Keratinocyte (primary cell): Measurements from ENCODE around the gene TBX18. TPM values are rescaled to one million over a fixed set of nuclear protein-coding genes. Genes with fewer than 3 reads are reported as not detected.

ENCODE experiments used
- DNase-seq: peaks from one replicate; pipeline ENCODE4 v3.0.0-alpha.2; 2011; ENCODE audit warnings: low read depth, missing footprints, low spot score
- FAIRE-seq: peaks from 2 replicates; lab custom pipeline; 2011; peaks lifted over from hg19 to GRCh38; lab: Jason Lieb, UNC
- H2AFZ ChIP-seq: 2 replicates; pipeline ENCODE4 v1.6.0; 2012; ENCODE audit warnings: low read length, control low read depth, inconsistent platforms; ENCODE audit not compliant: control insufficient read depth
- H3K27ac ChIP-seq: 2 replicates; pipeline ENCODE4 v1.5.1; 2011; ENCODE audit warnings: low read length; ENCODE audit not compliant: control insufficient read depth, insufficient read depth
- H3K27me3 ChIP-seq: 3 replicates; pipeline ENCODE4 v1.6.0; 2011; ENCODE audit warnings: low read length; ENCODE audit not compliant: control insufficient read depth, insufficient read depth; ENCODE audit errors: extremely low read depth
- H3K36me3 ChIP-seq, 2 experiments: 2 replicates in 1 of 2; 3 replicates in 1 of 2; pipeline ENCODE4 v1.5.1; 2011; ENCODE audit warnings: low read length in 2 of 2, mild to moderate bottlenecking in 1 of 2; ENCODE audit not compliant: control insufficient read depth in 2 of 2, insufficient read depth in 2 of 2; ENCODE audit errors: extremely low read depth in 1 of 2
- H3K4me1 ChIP-seq: 3 replicates; pipeline ENCODE4 v1.5.1; 2011; ENCODE audit warnings: low read length; ENCODE audit not compliant: control insufficient read depth, insufficient read depth; ENCODE audit errors: extremely low read depth
- H3K4me2 ChIP-seq: 3 replicates; pipeline ENCODE4 v1.6.0; 2011; ENCODE audit warnings: low read depth, low read length; ENCODE audit not compliant: control insufficient read depth, insufficient read depth; ENCODE audit errors: extremely low read depth
- H3K4me3 ChIP-seq, 3 experiments: fragments of 200-600 bp in 1 of 3; sonication (generic) in 1 of 3; 2 replicates in 2 of 3; 3 replicates in 1 of 3; pipeline ENCODE4 v1.5.1; 2011 to 2016; ENCODE audit warnings: low read length in 3 of 3, mild to moderate bottlenecking in 3 of 3, control low read depth in 2 of 3, inconsistent platforms in 1 of 3, low read depth in 1 of 3, mixed read lengths in 1 of 3, mixed run types in 1 of 3, moderate library complexity in 1 of 3; ENCODE audit not compliant: control insufficient read depth in 2 of 3, insufficient read depth in 2 of 3; ENCODE audit errors: extremely low read depth in 1 of 3
- H3K79me2 ChIP-seq: 2 replicates; pipeline ENCODE4 v1.6.0; 2012; ENCODE audit warnings: low read length; ENCODE audit not compliant: control insufficient read depth, insufficient read depth
- H3K9ac ChIP-seq: 3 replicates; pipeline ENCODE4 v1.6.0; 2011; ENCODE audit warnings: low read length; ENCODE audit not compliant: control insufficient read depth, insufficient read depth; ENCODE audit errors: extremely low read depth
- H3K9me1 ChIP-seq: 3 replicates; pipeline ENCODE4 v1.6.0; 2011; ENCODE audit warnings: low read length; ENCODE audit not compliant: control insufficient read depth, insufficient read depth; ENCODE audit errors: extremely low read depth
- H3K9me3 ChIP-seq: 2 replicates; pipeline ENCODE4 v1.5.1; 2012; ENCODE audit warnings: low read depth, low read length; ENCODE audit not compliant: control insufficient read depth
- H4K20me1 ChIP-seq: 3 replicates; pipeline ENCODE4 v1.6.0; 2011; ENCODE audit warnings: low read length; ENCODE audit not compliant: control insufficient read depth, insufficient read depth; ENCODE audit errors: extremely low read depth
- CTCF ChIP-seq, 3 experiments: IDR thresholded peaks in 1 of 3; conservative IDR thresholded peaks in 1 of 3; optimal IDR thresholded peaks in 1 of 3; 2 replicates in 2 of 3; 3 replicates in 1 of 3; pipeline versions ENCODE3 to v1.5.1; 2011; ENCODE audit warnings: low read length in 3 of 3, mild to moderate bottlenecking in 3 of 3, moderate library complexity in 2 of 3, control low read depth in 1 of 3, inconsistent platforms in 1 of 3; ENCODE audit not compliant: insufficient read depth in 2 of 3; ENCODE audit errors: extremely low read depth in 1 of 3
- EZH2 ChIP-seq: IDR thresholded peaks from one replicate; pipeline ENCODE4 v1.6.1; 2012; ENCODE audit warnings: inconsistent platforms, mild to moderate bottlenecking, low read length, moderate library complexity
- dilution Hi-C: fragments of 300-500 bp; cut with MboI; formaldehyde crosslinking; loops from one replicate; pipeline ENCODE4 v1.7.0; 2020; ENCODE audit warnings: low sequenced_read_pairs; ENCODE audit not compliant: extremely low pct_ligation_motif_present
- polyA plus RNA-seq, 5 experiments: library from polyadenylated mRNA; depleted of rRNA in 3 of 5; stranded (reverse) in 3 of 5; stranded (forward) in 1 of 5; unstranded in 1 of 5; fragments of >200 nt; gene quantifications; 1 replicate in 1 of 5; 2 replicates in 3 of 5; 3 replicates in 1 of 5; pipeline versions ENCODE4 v1.2.1 to v1.2.3, GENCODE V29; 2011 to 2012; ENCODE audit warnings: missing spikeins in 2 of 5, low read depth in 1 of 5, low replicate concordance in 1 of 5

The TBX18 gene
- polyA plus RNA-seq, 1 donor (not counting 4 experiments of a cell fraction or from before 2014, with no cell fraction given), result 0.03 TPM

GRCh38 chr6:84809455-84809854 is 45.1 kb upstream of the TBX18 start:
- no peak for TF ChIP-seq EZH2
- no peak for TF ChIP-seq CTCF (optimal IDR thresholded peaks at IDR 0.05 in 1 of 3, IDR thresholded peaks at IDR 0.05 in 1 of 3, conservative IDR thresholded peaks at IDR 0.05 in 1 of 3; ENCODE audit: extremely low read depth in 1 of 3, insufficient read depth in 2 of 3, low read length in 3 of 3)
- DNase-seq, result no peak
- H3K4me3 ChIP-seq, result no peak overlapping the region
- no peak overlapping the region for H3K27ac ChIP-seq
- dilution Hi-C loops, result no loop called here
- no peaks in the 10 kb centered on the region for H3K27me3 ChIP-seq
- H3K9me3 ChIP-seq, result no peaks in the 10 kb centered on the region
- H3K9me1 ChIP-seq, result no peaks in the 10 kb centered on the region
- H3K79me2 ChIP-seq, result no peaks in the 10 kb centered on the region
- no peak overlapping the region for H3K9ac ChIP-seq
- H3K36me3 ChIP-seq, result no peaks in the 10 kb centered on the region
- H3K4me1 ChIP-seq, result no peaks in the 10 kb centered on the region
- no peak overlapping the region for H3K4me2 ChIP-seq
- FAIRE-seq, result no peak
- H2AFZ ChIP-seq, result no peak overlapping the region
- H4K20me1 ChIP-seq, result no peaks in the 10 kb centered on the region

GRCh38 chr6:84808491-84809061 is 44.2 kb upstream of the TBX18 start:
- Histone ChIP-seq H4K20me1 (no peaks in the 10 kb centered on the region), H3K9me3 (no peaks in the 10 kb centered on the region), H3K9ac (no peak overlapping the region), H3K36me3 (no peaks in the 10 kb centered on the region), H3K27me3 (no peaks in the 10 kb centered on the region), H3K4me2 (no peak overlapping the region), H2AFZ (no peak overlapping the region), H3K4me1 (no peaks in the 10 kb centered on the region), H3K4me3 (no peak overlapping the region), H3K9me1 (no peaks in the 10 kb centered on the region), H3K79me2 (no peaks in the 10 kb centered on the region), H3K27ac (no peak overlapping the region)
- TF ChIP-seq CTCF (optimal IDR thresholded peaks at IDR 0.05 in 1 of 3, IDR thresholded peaks at IDR 0.05 in 1 of 3, conservative IDR thresholded peaks at IDR 0.05 in 1 of 3; ENCODE audit: extremely low read depth in 1 of 3, insufficient read depth in 2 of 3, low read length in 3 of 3), result no peak
- TF ChIP-seq EZH2, result no peak
- dilution Hi-C loops, result no loop called here
- no peak for FAIRE-seq
- no peak for DNase-seq
